KMS-11 (cell line): ENCODE measurements around the gene MACROD2.

Experiments
- H2AFZ ChIP-seq: fragments of 200-600 bp; sonication (generic); 2 replicates; pipeline ENCODE4 v1.6.1; 2016; ENCODE audit warnings: antibody characterized with exemption, mixed run types, low read depth
- H3K27ac ChIP-seq: fragments of 200-600 bp; sonication (generic); 2 replicates; pipeline ENCODE4 v1.6.1; 2016; ENCODE audit warnings: mild to moderate bottlenecking, mixed run types
- H3K27me3 ChIP-seq: fragments of 200-600 bp; sonication (generic); 2 replicates; pipeline ENCODE4 v1.6.1; 2017; ENCODE audit warnings: mild to moderate bottlenecking, low read depth, mixed run types, moderate library complexity; ENCODE audit not compliant: insufficient read depth
- H3K36me3 ChIP-seq: fragments of 200-600 bp; sonication (generic); 2 replicates; pipeline ENCODE4 v1.6.1; 2017; ENCODE audit warnings: mild to moderate bottlenecking, mixed run types; ENCODE audit not compliant: insufficient read depth
- H3K4me1 ChIP-seq: fragments of 200-600 bp; sonication (generic); 2 replicates; pipeline ENCODE4 v1.6.1; 2016; ENCODE audit warnings: mild to moderate bottlenecking, low read depth, mixed run types; ENCODE audit not compliant: poor library complexity, severe bottlenecking
- H3K4me2 ChIP-seq: fragments of 200-600 bp; sonication (generic); 2 replicates; pipeline ENCODE4 v1.7.0; 2016; ENCODE audit warnings: mild to moderate bottlenecking, mixed run types
- H3K4me3 ChIP-seq: fragments of 200-600 bp; sonication (generic); IDR thresholded peaks from 2 replicates; pipeline ENCODE4 v1.6.1; 2017; ENCODE audit warnings: low read depth, low read length, mixed read lengths; ENCODE audit not compliant: insufficient read depth
- H3K79me2 ChIP-seq: fragments of 200-600 bp; sonication (generic); 2 replicates; pipeline ENCODE4 v1.6.1; 2016; ENCODE audit warnings: low read depth, mixed run types; ENCODE audit not compliant: insufficient read depth
- H3K9ac ChIP-seq: fragments of 200-600 bp; sonication (generic); 2 replicates; pipeline ENCODE4 v1.6.1; 2016; ENCODE audit warnings: mild to moderate bottlenecking, mixed run types
- H4K20me1 ChIP-seq: fragments of 200-600 bp; sonication (generic); 2 replicates; pipeline ENCODE4 v1.6.1; 2016; ENCODE audit warnings: mild to moderate bottlenecking, mixed run types; ENCODE audit not compliant: insufficient read depth
- TF ChIP-seq, protein P1 (sequence below): fragments of 200-600 bp; sonication (generic); conservative IDR thresholded peaks from 2 replicates; pipeline ENCODE4 v1.6.1; 2017; ENCODE audit warnings: low read depth, mild to moderate bottlenecking, antibody characterized with exemption, low read length, moderate library complexity, mixed read lengths

MACROD2 gene

DNA sequence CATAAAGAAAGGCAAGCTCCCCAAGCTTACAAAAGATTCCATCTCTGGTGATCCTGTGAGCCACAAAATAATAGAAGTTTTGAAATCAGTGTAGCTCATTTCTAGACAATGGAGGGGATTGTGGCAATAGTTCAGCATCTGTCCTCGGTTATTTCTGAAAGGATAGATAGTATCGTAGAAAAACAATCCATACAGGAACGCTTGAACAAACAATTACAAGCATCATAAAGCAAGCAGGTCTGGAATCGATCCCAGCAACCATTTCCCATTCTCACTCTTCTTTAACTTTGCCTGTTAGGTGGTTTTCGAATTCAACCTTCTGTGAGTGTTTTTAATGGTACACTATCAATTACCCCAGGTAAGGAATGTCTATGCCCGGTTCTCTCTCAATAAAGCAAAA is 1646.8 kb downstream of the MACROD2 start:
- Histone ChIP-seq H3K9ac (no peak overlapping the region), H3K4me2 (no peak overlapping the region), H3K4me1 (no peaks in the 10 kb centered on the region), H3K27ac (no peak overlapping the region), H3K4me3 (no peak overlapping the region), H3K36me3 (no peaks in the 10 kb centered on the region), H2AFZ (no peak overlapping the region), H4K20me1 (no peaks in the 10 kb centered on the region), H3K27me3 (no peaks in the 10 kb centered on the region), H3K79me2 (no peaks in the 10 kb centered on the region)
- TF ChIP-seq, protein P1, sequence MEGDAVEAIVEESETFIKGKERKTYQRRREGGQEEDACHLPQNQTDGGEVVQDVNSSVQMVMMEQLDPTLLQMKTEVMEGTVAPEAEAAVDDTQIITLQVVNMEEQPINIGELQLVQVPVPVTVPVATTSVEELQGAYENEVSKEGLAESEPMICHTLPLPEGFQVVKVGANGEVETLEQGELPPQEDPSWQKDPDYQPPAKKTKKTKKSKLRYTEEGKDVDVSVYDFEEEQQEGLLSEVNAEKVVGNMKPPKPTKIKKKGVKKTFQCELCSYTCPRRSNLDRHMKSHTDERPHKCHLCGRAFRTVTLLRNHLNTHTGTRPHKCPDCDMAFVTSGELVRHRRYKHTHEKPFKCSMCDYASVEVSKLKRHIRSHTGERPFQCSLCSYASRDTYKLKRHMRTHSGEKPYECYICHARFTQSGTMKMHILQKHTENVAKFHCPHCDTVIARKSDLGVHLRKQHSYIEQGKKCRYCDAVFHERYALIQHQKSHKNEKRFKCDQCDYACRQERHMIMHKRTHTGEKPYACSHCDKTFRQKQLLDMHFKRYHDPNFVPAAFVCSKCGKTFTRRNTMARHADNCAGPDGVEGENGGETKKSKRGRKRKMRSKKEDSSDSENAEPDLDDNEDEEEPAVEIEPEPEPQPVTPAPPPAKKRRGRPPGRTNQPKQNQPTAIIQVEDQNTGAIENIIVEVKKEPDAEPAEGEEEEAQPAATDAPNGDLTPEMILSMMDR = no peak

DNA sequence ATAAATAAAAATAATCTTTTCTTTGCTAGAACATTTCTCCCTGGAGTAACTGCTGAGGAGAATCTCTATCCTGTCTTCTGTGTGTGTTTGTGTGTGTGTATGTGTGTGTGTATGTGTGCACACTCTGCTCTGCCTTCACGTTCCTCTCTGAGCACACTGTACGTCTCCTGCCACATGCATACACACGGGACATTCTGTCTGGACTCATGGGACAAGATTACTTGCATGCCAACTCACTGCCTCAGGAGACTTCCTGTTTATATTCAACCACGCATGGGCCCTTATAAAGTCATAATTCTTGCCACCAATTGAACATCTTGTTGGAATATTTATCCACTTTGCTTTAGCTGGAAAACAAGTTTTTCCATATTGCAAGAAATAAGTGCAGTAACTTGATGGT is 1647.4 kb downstream of the MACROD2 start:
- TF ChIP-seq, protein P1 = no peak

DNA sequence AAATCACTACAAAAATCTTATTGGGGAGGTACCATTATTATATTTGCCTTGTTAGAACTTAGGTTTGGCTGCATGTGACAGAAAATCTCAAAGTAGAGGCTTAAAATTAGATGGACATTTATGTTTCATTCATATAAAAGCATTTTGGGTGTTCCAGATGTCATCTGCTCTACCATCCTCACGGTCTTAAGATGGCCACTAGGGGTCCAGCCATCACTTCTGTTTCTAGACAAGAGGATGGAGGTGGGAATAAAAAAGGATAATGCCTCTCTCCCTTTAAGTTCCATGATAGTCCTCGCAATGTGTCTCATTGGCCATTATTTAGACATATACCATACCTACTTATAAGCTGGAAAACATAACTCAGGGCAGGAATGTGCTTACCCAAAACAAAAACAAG is 1648.4 kb downstream of the MACROD2 start:
- H3K4me2 ChIP-seq = no peak overlapping the region
- no peaks in the 10 kb centered on the region for H3K79me2 ChIP-seq
- TF ChIP-seq, protein P1 = no peak
- H3K4me1 ChIP-seq = no peaks in the 10 kb centered on the region
- H3K36me3 ChIP-seq = no peaks in the 10 kb centered on the region
- H2AFZ ChIP-seq = no peak overlapping the region
- no peaks in the 10 kb centered on the region for H3K27me3 ChIP-seq
- H3K9ac ChIP-seq = no peak overlapping the region
- no peaks in the 10 kb centered on the region for H4K20me1 ChIP-seq
- H3K4me3 ChIP-seq = no peak overlapping the region
- no peak overlapping the region for H3K27ac ChIP-seq

More for the DNA sequence above, 1647.4 kb downstream of the MACROD2 start:
- no peak overlapping the region for H3K4me3 ChIP-seq
- no peak overlapping the region for H3K27ac ChIP-seq
- H2AFZ ChIP-seq = no peak overlapping the region
- no peaks in the 10 kb centered on the region for H3K4me1 ChIP-seq
- H4K20me1 ChIP-seq = no peaks in the 10 kb centered on the region
- H3K27me3 ChIP-seq = no peaks in the 10 kb centered on the region
- no peak overlapping the region for H3K4me2 ChIP-seq
- no peak overlapping the region for H3K9ac ChIP-seq
- H3K79me2 ChIP-seq = no peaks in the 10 kb centered on the region
- H3K36me3 ChIP-seq = no peaks in the 10 kb centered on the region

DNA sequence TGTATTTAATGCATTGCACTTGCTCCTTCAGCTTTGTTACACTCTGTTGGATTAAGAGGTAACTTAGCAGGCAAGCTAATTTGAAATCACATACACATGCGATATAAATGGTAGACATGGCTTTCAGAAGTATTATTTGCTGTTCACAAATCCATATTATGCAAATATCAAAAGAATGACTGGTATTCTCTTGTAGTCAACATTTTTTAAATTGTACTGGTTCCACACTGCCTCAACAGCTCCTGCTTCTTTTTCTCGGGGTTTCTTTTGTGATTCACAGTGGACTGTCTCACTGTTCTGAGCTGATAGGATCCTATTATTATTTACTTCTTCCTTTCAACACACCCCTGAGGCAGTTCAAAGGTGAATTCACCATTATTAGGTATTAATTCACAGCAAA is 1650.5 kb downstream of the MACROD2 start:
- Histone ChIP-seq H3K27ac (no peak overlapping the region), H4K20me1 (no peaks in the 10 kb centered on the region), H3K9ac (no peak overlapping the region), H3K4me1 (no peaks in the 10 kb centered on the region), H2AFZ (no peak overlapping the region), H3K36me3 (no peaks in the 10 kb centered on the region), H3K79me2 (no peaks in the 10 kb centered on the region), H3K27me3 (no peaks in the 10 kb centered on the region), H3K4me3 (no peak overlapping the region), H3K4me2 (no peak overlapping the region)
- TF ChIP-seq, protein P1 = no peak
